ENCODE results near the gene POMC. TPM values are rescaled to one million over a fixed set of nuclear protein-coding genes. Genes with fewer than 3 reads are reported as not detected.
A peak's percentile ranks its signal among the peaks of the same experiment; 100 is the strongest.

POMC gene
- total RNA-seq, 1 experiment from 2014 or later = not detected

- ChIA-PET CTCF (interaction anchor here (1.3 kb wide), 1 partner anchor 37 kb away, joined by 3 read pairs; no protein-coding TSS in a partner anchor), POLR2A (no interaction called here)
- H3K4me3 Mint-ChIP-seq (ENCODE audit: unreplicated experiment) = no peak overlapping the region
- TF ChIP-seq CTCF (IDR thresholded peaks at IDR 0.05; ENCODE audit: unreplicated experiment) = no peak
- no peak for DNase-seq (ENCODE audit: unreplicated experiment)
- H3K36me3 Mint-ChIP-seq (ENCODE audit: insufficient read depth, unreplicated experiment) = no peaks in the 10 kb centered on the region
- no peak overlapping the region for H3K27ac Mint-ChIP-seq (ENCODE audit: low read depth, unreplicated experiment)
- H3K27me3 Mint-ChIP-seq (ENCODE audit: insufficient read depth, unreplicated experiment) = peaks cover 15% of the 10 kb centered on the region
- no peaks in the 10 kb centered on the region for H3K9me3 Mint-ChIP-seq (ENCODE audit: unreplicated experiment)
- H3K4me1 Mint-ChIP-seq (ENCODE audit: insufficient read depth, unreplicated experiment) = no peaks in the 10 kb centered on the region
- intact Hi-C loops (cut with micrococcal nuclease) = no loop called here
- BruUV-seq (replicated peaks) = no TSS peak
Observed at GRCh38 chr2:25202275-25202674, 33.9 kb upstream of the POMC start.

- Mint-ChIP-seq H3K36me3 (ENCODE audit: insufficient read depth, unreplicated experiment) (no peaks in the 10 kb centered on the region), H3K9me3 (ENCODE audit: unreplicated experiment) (no peaks in the 10 kb centered on the region), H3K27ac (ENCODE audit: low read depth, unreplicated experiment) (no peak overlapping the region), H3K27me3 (ENCODE audit: insufficient read depth, unreplicated experiment) (peaks cover 15% of the 10 kb centered on the region), H3K4me1 (ENCODE audit: insufficient read depth, unreplicated experiment) (no peaks in the 10 kb centered on the region), H3K4me3 (ENCODE audit: unreplicated experiment) (no peak overlapping the region)
- TF ChIP-seq CTCF (IDR thresholded peaks at IDR 0.05; ENCODE audit: unreplicated experiment) = no peak
- ChIA-PET CTCF (no interaction called here), POLR2A (no interaction called here)
- no peak for DNase-seq (ENCODE audit: unreplicated experiment)
- no TSS peak for BruUV-seq (replicated peaks)
- intact Hi-C loops (cut with micrococcal nuclease) = no loop called here
Observed at GRCh38 chr2:25201794-25202193, 33.4 kb upstream of the POMC start.

GRCh38 chr2:25201265-25201664 is 32.9 kb upstream of the POMC start:
- ChIA-PET CTCF (no interaction called here), POLR2A (no interaction called here)
- no peak overlapping the region for H3K27ac Mint-ChIP-seq (ENCODE audit: low read depth, unreplicated experiment)
- no peaks in the 10 kb centered on the region for H3K36me3 Mint-ChIP-seq (ENCODE audit: insufficient read depth, unreplicated experiment)
- peak; percentile 5 for DNase-seq (ENCODE audit: unreplicated experiment)
- peaks cover 15% of the 10 kb centered on the region for H3K27me3 Mint-ChIP-seq (ENCODE audit: insufficient read depth, unreplicated experiment)
- no peaks in the 10 kb centered on the region for H3K4me1 Mint-ChIP-seq (ENCODE audit: insufficient read depth, unreplicated experiment)
- intact Hi-C loops (cut with micrococcal nuclease) = no loop called here
- no peak overlapping the region for H3K4me3 Mint-ChIP-seq (ENCODE audit: unreplicated experiment)
- TF ChIP-seq CTCF (IDR thresholded peaks at IDR 0.05; ENCODE audit: unreplicated experiment) = no peak
- no TSS peak for BruUV-seq (replicated peaks)
- H3K9me3 Mint-ChIP-seq (ENCODE audit: unreplicated experiment) = no peaks in the 10 kb centered on the region

- no TSS peak for BruUV-seq (replicated peaks)
- POLR2A ChIA-PET = no interaction called here
- CTCF ChIA-PET = no interaction called here
- no peak for DNase-seq (ENCODE audit: unreplicated experiment)
- Mint-ChIP-seq H3K4me1 (ENCODE audit: insufficient read depth, unreplicated experiment) (no peaks in the 10 kb centered on the region), H3K27me3 (ENCODE audit: insufficient read depth, unreplicated experiment) (peaks cover 15% of the 10 kb centered on the region), H3K27ac (ENCODE audit: low read depth, unreplicated experiment) (no peak overlapping the region), H3K36me3 (ENCODE audit: insufficient read depth, unreplicated experiment) (no peaks in the 10 kb centered on the region), H3K4me3 (ENCODE audit: unreplicated experiment) (no peak overlapping the region), H3K9me3 (ENCODE audit: unreplicated experiment) (no peaks in the 10 kb centered on the region)
- TF ChIP-seq CTCF (IDR thresholded peaks at IDR 0.05; ENCODE audit: unreplicated experiment) = no peak
- intact Hi-C loops (cut with micrococcal nuclease) = loop anchor here (5.0 kb wide), 1 partner anchor 371 kb away; no protein-coding TSS in a partner anchor
Observed at GRCh38 chr2:25198576-25198975, 30.2 kb upstream of the POMC start.

Data from MCF 10A (cell line).